Caco-2 (cell line): ENCODE measurements around the gene FNDC3B. TPM values are rescaled to one million over a fixed set of nuclear protein-coding genes. Genes with fewer than 3 reads are reported as not detected.

Source experiments
- BruUV-seq: library from RNA; stranded (reverse); fragments of 400-500 nt; replicated peaks from 2 replicates; lab custom pipeline; 2021; lab: Mats Ljungman, UMichigan
- CTCF ChIA-PET: fragments of 300-600 bp; sonication (Branson Sonifier 250); formaldehyde crosslinking; loops from one replicate; lab custom pipeline; 2022; ENCODE audit warnings: antibody characterized with exemption; lab: Charles Lee
- POLR2A ChIA-PET: fragments of 300-600 bp; sonication (Branson Sonifier 250); formaldehyde crosslinking; loops from one replicate; lab custom pipeline; 2022; ENCODE audit warnings: antibody characterized with exemption; lab: Charles Lee
- DNase-seq, 2 experiments: peaks; one replicate each; pipeline versions ENCODE4 v3.0.0 to v3.0.0-alpha.2; 2020 to 2022
- H3K27me3 ChIP-seq: replicated peaks from 2 replicates; pipeline ENCODE4 v1.6.0; 2011; ENCODE audit warnings: low read length; ENCODE audit not compliant: control insufficient read depth, insufficient read depth
- H3K36me3 ChIP-seq: 2 replicates; pipeline ENCODE4 v1.5.1; 2011; ENCODE audit warnings: low read length; ENCODE audit not compliant: control insufficient read depth, insufficient read depth
- H3K4me1 ChIP-seq: fragments of 250-450 bp; sonication (Bioruptor Pico); 2 replicates; pipeline ENCODE4 v1.5.1; 2020; ENCODE audit warnings: mild to moderate bottlenecking
- H3K4me3 ChIP-seq: 2 replicates; pipeline ENCODE4 v1.5.1; 2011; ENCODE audit warnings: low read depth, mild to moderate bottlenecking, control low read depth, low read length
- H3K9me3 ChIP-seq: fragments of 250-450 bp; sonication (Bioruptor Pico); 2 replicates; pipeline ENCODE4 v1.5.1; 2020; ENCODE audit warnings: mild to moderate bottlenecking, moderate library complexity
- H3K27ac Mint-ChIP-seq: one replicate; pipeline ENCODE4 v1.8.0; 2022; ENCODE audit warnings: mixed read lengths; ENCODE audit not compliant: unreplicated experiment
- H3K27me3 Mint-ChIP-seq: one replicate; pipeline ENCODE4 v1.8.0; 2022; ENCODE audit warnings: mixed read lengths; ENCODE audit not compliant: insufficient read depth, unreplicated experiment
- H3K36me3 Mint-ChIP-seq: one replicate; pipeline ENCODE4 v1.8.0; 2022; ENCODE audit warnings: mild to moderate bottlenecking, mixed read lengths; ENCODE audit not compliant: insufficient read depth, unreplicated experiment
- H3K4me1 Mint-ChIP-seq: one replicate; pipeline ENCODE4 v1.8.0; 2022; ENCODE audit warnings: low read depth, mixed read lengths; ENCODE audit not compliant: unreplicated experiment
- H3K4me3 Mint-ChIP-seq: one replicate; pipeline ENCODE4 v1.8.0; 2022; ENCODE audit warnings: mild to moderate bottlenecking, moderate library complexity, mixed read lengths; ENCODE audit not compliant: unreplicated experiment
- H3K9me3 Mint-ChIP-seq: one replicate; pipeline ENCODE4 v1.8.0; 2022; ENCODE audit warnings: mixed read lengths; ENCODE audit not compliant: unreplicated experiment
- intact Hi-C: fragments of 100-400 bp; cut with micrococcal nuclease; formaldehyde crosslinking; loops from one replicate; pipeline ENCODE4 v1.10.0; 2022; ENCODE audit not compliant: unreplicated experiment
- total RNA-seq: library from RNA; stranded (reverse); gene quantifications from 2 replicates; pipeline ENCODE4 v1.2.3, GENCODE V29; 2022
- TF ChIP-seq, protein P1 (sequence below), 2 experiments: fragments of 200-600 bp in 1 of 2; IDR thresholded peaks; 1 replicate in 1 of 2; 2 replicates in 1 of 2; pipeline versions ENCODE4 v1.5.1 to v1.8.0; 2011 to 2022; ENCODE audit warnings: antibody characterized with exemption in 1 of 2, control low read depth in 1 of 2, inconsistent platforms in 1 of 2, low read depth in 1 of 2, low read length in 1 of 2, mild to moderate bottlenecking in 1 of 2, moderate library complexity in 1 of 2; ENCODE audit not compliant: insufficient read depth in 1 of 2, severe bottlenecking in 1 of 2, unreplicated experiment in 1 of 2

FNDC3B gene
- total RNA-seq, 1 experiment from 2014 or later, result 59.8 TPM

DNA sequence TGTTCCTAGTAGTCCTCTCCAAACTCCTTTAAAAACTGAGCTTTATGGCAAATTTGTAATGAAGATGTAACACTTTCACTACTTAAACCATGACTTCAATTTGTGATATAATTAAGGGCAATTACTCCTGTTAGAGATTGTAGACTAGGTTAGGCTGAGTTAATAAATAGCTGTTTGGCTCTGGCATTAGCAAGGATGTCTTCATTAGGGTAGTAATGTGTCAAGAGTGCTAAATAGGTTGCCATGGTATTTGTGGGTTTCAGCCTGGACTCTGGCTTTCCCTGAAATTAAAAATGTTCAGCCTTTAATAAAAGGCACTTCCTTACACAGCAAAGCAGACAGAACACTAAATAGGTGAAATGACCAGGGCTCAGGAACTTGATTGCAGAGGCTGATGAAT, 337.0 kb downstream of the FNDC3B start:
- H3K4me3 Mint-ChIP-seq, result no peak overlapping the region
- Histone ChIP-seq H3K36me3 (peaks cover 3% of the 10 kb centered on the region), H3K4me3 (no peak overlapping the region), H3K27me3 (no peaks in the 10 kb centered on the region), H3K9me3 (no peaks in the 10 kb centered on the region), H3K4me1 (no peaks in the 10 kb centered on the region)
- H3K27me3 Mint-ChIP-seq, result no peaks in the 10 kb centered on the region
- CTCF ChIA-PET, result interaction anchor here (0.5 kb wide), 1 partner anchor 40 kb away, joined by 3 read pairs; no protein-coding TSS in a partner anchor
- no peak overlapping the region for H3K27ac Mint-ChIP-seq
- peaks cover 56% of the 10 kb centered on the region for H3K36me3 Mint-ChIP-seq
- POLR2A ChIA-PET, result no interaction called here
- no peak for DNase-seq
- no TSS peak for BruUV-seq
- TF ChIP-seq, protein P1, sequence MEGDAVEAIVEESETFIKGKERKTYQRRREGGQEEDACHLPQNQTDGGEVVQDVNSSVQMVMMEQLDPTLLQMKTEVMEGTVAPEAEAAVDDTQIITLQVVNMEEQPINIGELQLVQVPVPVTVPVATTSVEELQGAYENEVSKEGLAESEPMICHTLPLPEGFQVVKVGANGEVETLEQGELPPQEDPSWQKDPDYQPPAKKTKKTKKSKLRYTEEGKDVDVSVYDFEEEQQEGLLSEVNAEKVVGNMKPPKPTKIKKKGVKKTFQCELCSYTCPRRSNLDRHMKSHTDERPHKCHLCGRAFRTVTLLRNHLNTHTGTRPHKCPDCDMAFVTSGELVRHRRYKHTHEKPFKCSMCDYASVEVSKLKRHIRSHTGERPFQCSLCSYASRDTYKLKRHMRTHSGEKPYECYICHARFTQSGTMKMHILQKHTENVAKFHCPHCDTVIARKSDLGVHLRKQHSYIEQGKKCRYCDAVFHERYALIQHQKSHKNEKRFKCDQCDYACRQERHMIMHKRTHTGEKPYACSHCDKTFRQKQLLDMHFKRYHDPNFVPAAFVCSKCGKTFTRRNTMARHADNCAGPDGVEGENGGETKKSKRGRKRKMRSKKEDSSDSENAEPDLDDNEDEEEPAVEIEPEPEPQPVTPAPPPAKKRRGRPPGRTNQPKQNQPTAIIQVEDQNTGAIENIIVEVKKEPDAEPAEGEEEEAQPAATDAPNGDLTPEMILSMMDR (IDR thresholded peaks at IDR 0.05; ENCODE audit: insufficient read depth in 1 of 2, low read depth in 1 of 2, low read length in 1 of 2, severe bottlenecking in 1 of 2, unreplicated experiment in 1 of 2), result no peak
- intact Hi-C loops, result no loop called here
- no peaks in the 10 kb centered on the region for H3K4me1 Mint-ChIP-seq
- no peaks in the 10 kb centered on the region for H3K9me3 Mint-ChIP-seq

DNA sequence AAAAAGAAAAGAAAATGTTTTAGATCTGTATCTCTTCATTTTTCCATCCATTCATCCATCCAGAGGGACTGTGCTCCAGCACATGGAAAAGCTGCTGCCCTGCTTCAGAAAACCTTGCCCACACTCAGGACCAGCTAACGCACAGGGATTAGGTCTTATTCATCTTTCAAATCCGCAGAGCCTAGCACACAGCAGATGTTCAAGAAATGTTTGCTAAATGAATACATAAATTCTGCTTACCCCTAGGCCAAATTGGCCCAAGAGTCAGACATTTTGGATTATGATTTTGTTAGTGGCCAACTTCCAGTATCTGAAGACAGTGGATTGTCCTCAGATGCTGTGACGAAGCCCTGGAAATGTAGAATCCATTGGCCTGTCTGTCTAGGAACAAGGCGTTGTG, 337.5 kb downstream of the FNDC3B start:
- H3K27me3 ChIP-seq, result no peaks in the 10 kb centered on the region
- intact Hi-C loops, result no loop called here
- BruUV-seq, result no TSS peak
- CTCF ChIA-PET, result interaction anchor here (0.5 kb wide), 1 partner anchor 40 kb away, joined by 3 read pairs; no protein-coding TSS in a partner anchor
- H3K4me1 Mint-ChIP-seq, result no peaks in the 10 kb centered on the region
- H3K9me3 Mint-ChIP-seq, result no peaks in the 10 kb centered on the region
- peaks cover 3% of the 10 kb centered on the region for H3K36me3 ChIP-seq
- peaks cover 59% of the 10 kb centered on the region for H3K36me3 Mint-ChIP-seq
- TF ChIP-seq, protein P1 (IDR thresholded peaks at IDR 0.05; ENCODE audit: insufficient read depth in 1 of 2, low read depth in 1 of 2, low read length in 1 of 2, severe bottlenecking in 1 of 2, unreplicated experiment in 1 of 2), result no peak
- H3K9me3 ChIP-seq, result no peaks in the 10 kb centered on the region
- POLR2A ChIA-PET, result no interaction called here
- no peak overlapping the region for H3K27ac Mint-ChIP-seq
- no peak overlapping the region for H3K4me3 ChIP-seq
- DNase-seq, result no peak
- H3K4me3 Mint-ChIP-seq, result no peak overlapping the region
- H3K27me3 Mint-ChIP-seq, result no peaks in the 10 kb centered on the region
- H3K4me1 ChIP-seq, result no peaks in the 10 kb centered on the region

DNA sequence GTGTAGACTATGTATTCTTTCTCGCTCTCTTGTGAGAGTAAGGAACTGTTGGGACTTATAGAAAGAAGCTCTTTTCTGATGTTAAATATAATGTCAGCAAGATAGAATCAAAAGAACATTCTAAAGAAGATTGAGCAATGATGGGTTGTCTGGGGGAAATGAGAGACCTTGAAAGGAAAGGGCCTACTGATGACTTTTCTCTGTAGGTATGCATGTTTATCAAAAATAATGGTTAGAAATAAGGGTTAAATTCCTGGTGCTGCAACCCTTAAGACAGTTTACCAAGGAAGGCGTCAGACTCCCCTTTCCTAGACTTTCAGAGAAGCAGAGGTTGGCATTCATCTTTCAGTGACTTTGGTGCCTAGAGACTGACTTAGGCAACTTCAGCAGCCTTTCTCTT, 339.1 kb downstream of the FNDC3B start:
- ChIA-PET POLR2A (no interaction called here), CTCF (no interaction called here)
- no peaks in the 10 kb centered on the region for H3K9me3 Mint-ChIP-seq

More for the DNA sequence above, 339.1 kb downstream of the FNDC3B start:
- no peak for DNase-seq
- no TSS peak for BruUV-seq
- Mint-ChIP-seq H3K4me3 (no peak overlapping the region), H3K36me3 (peaks cover 60% of the 10 kb centered on the region), H3K4me1 (no peaks in the 10 kb centered on the region), H3K27me3 (no peaks in the 10 kb centered on the region), H3K27ac (no peak overlapping the region)
- Histone ChIP-seq H3K9me3 (no peaks in the 10 kb centered on the region), H3K27me3 (no peaks in the 10 kb centered on the region), H3K36me3 (peaks cover 3% of the 10 kb centered on the region), H3K4me3 (no peak overlapping the region), H3K4me1 (no peaks in the 10 kb centered on the region)
- intact Hi-C loops, result no loop called here
- TF ChIP-seq, protein P1 (IDR thresholded peaks at IDR 0.05; ENCODE audit: insufficient read depth in 1 of 2, low read depth in 1 of 2, low read length in 1 of 2, severe bottlenecking in 1 of 2, unreplicated experiment in 1 of 2), result no peak
